PC-9 (cell line): ENCODE measurements around the gene SLC26A3. TPM values are rescaled to one million over a fixed set of nuclear protein-coding genes. Genes with fewer than 3 reads are reported as not detected.
A peak's percentile ranks its signal among the peaks of the same experiment; 100 is the strongest.

Source experiments
- BruUV-seq: library from RNA; stranded (reverse); fragments of 400-500 nt; replicated peaks from 2 replicates; lab custom pipeline; 2021; lab: Mats Ljungman, UMichigan
- CTCF ChIA-PET: fragments of 300-600 bp; sonication (Branson Sonifier 250); formaldehyde crosslinking; loops from one replicate; lab custom pipeline; 2022; ENCODE audit warnings: antibody characterized with exemption; lab: Charles Lee
- POLR2A ChIA-PET: fragments of 300-600 bp; sonication (Branson Sonifier 250); formaldehyde crosslinking; loops from one replicate; lab custom pipeline; 2022; ENCODE audit warnings: antibody characterized with exemption; ENCODE audit not compliant: unreplicated experiment; lab: Charles Lee
- DNase-seq, 2 experiments: peaks; one replicate each; pipeline versions ENCODE4 v3.0.0 to v3.0.0-alpha.2; 2015 to 2022; ENCODE audit warnings: mixed read lengths in 1 of 2
- H2AFZ ChIP-seq: fragments of 200-600 bp; sonication (generic); 2 replicates; pipeline ENCODE4 v1.8.1; 2017; ENCODE audit warnings: antibody characterized with exemption
- H3F3A ChIP-seq: fragments of 200-600 bp; sonication (generic); 2 replicates; pipeline ENCODE4 v1.8.1; 2017; ENCODE audit warnings: antibody characterized with exemption, mild to moderate bottlenecking, low read depth; ENCODE audit not compliant: insufficient read depth
- H3K27ac ChIP-seq: fragments of 200-600 bp; sonication (generic); 2 replicates; pipeline ENCODE4 v1.6.1; 2016; ENCODE audit warnings: mixed run types
- H3K27me3 ChIP-seq: fragments of 200-600 bp; sonication (generic); 2 replicates; pipeline ENCODE4 v1.6.1; 2016; ENCODE audit warnings: low read depth, mixed run types; ENCODE audit not compliant: insufficient read depth
- H3K36me3 ChIP-seq: fragments of 200-600 bp; sonication (generic); 2 replicates; pipeline ENCODE4 v1.6.1; 2016; ENCODE audit warnings: low read depth, mixed run types
- H3K4me1 ChIP-seq: fragments of 200-600 bp; sonication (generic); replicated peaks from 2 replicates; pipeline ENCODE4 v1.6.1; 2016; ENCODE audit warnings: mixed run types; ENCODE audit not compliant: insufficient read depth
- H3K4me2 ChIP-seq: fragments of 200-600 bp; sonication (generic); 2 replicates; pipeline ENCODE4 v1.6.1; 2017; ENCODE audit warnings: mixed run types
- H3K4me3 ChIP-seq: fragments of 200-600 bp; sonication (generic); 2 replicates; pipeline ENCODE4 v1.6.1; 2016; ENCODE audit warnings: mixed run types
- H3K79me2 ChIP-seq: fragments of 200-600 bp; sonication (generic); 2 replicates; pipeline ENCODE4 v1.6.1; 2017; ENCODE audit warnings: low read depth, mixed run types
- H3K9me2 ChIP-seq: fragments of 200-600 bp; sonication (generic); 2 replicates; pipeline ENCODE4 v1.8.1; 2017; ENCODE audit warnings: mild to moderate bottlenecking; ENCODE audit not compliant: insufficient read depth
- H3K9me3 ChIP-seq: fragments of 200-600 bp; sonication (generic); 2 replicates; pipeline ENCODE4 v1.8.1; 2016; ENCODE audit warnings: low read depth; ENCODE audit not compliant: insufficient read depth
- H4K20me1 ChIP-seq: fragments of 200-600 bp; sonication (generic); 2 replicates; pipeline ENCODE4 v1.8.1; 2017; ENCODE audit not compliant: insufficient read depth
- CTCF ChIP-seq: fragments of 200-600 bp; sonication (generic); conservative IDR thresholded peaks from 2 replicates; pipeline ENCODE4 v1.6.1; 2017; ENCODE audit warnings: mixed run types, antibody characterized with exemption, mild to moderate bottlenecking, moderate library complexity
- EZH2 ChIP-seq: fragments of 200-600 bp; sonication (generic); IDR thresholded peaks from 2 replicates; pipeline ENCODE4 v1.8.0; 2017; ENCODE audit warnings: antibody characterized with exemption, low read depth
- intact Hi-C: fragments of 100-400 bp; cut with micrococcal nuclease; formaldehyde crosslinking; loops from one replicate; pipeline ENCODE4 v1.10.0; 2022; ENCODE audit not compliant: unreplicated experiment
- total RNA-seq: library from RNA; stranded (reverse); gene quantifications from 2 replicates; pipeline ENCODE4 v1.2.3, GENCODE V29; 2021

Gene SLC26A3
- total RNA-seq, 1 experiment from 2014 or later: not detected

DNA sequence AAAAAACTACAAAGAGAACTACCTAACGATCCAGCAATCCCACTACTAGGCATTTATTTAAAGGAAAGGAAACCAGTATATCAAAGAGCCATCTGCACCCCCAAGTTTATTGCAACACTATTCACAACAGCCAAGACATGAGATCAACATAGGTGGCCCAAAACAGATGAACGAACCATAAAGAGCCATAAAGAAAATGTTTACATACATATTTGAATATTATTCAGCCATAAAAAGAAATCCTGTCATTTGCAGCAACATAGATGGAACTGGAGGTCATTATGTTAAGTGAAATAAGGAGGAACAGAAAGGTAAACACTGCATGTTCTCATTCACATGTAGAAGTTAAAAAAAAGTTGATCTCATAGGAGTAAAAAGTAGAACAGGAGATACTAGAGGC lies 15.6 kb upstream of the SLC26A3 start:
- Histone ChIP-seq H4K20me1 (no peaks in the 10 kb centered on the region), H3K27me3 (no peaks in the 10 kb centered on the region), H3K4me2 (no peak overlapping the region), H3K27ac (no peak overlapping the region), H3K4me1 (no peaks in the 10 kb centered on the region), H2AFZ (peak overlapping the region; percentile 42; the same call in 1 of the 2 replicates), H3K79me2 (no peaks in the 10 kb centered on the region), H3K4me3 (no peak overlapping the region), H3K9me2 (no peaks in the 10 kb centered on the region), H3F3A (no peaks in the 10 kb centered on the region), H3K9me3 (no peaks in the 10 kb centered on the region), H3K36me3 (no peaks in the 10 kb centered on the region)
- BruUV-seq: no TSS peak
- CTCF ChIA-PET: no interaction called here
- POLR2A ChIA-PET: interaction anchor here (0.6 kb wide), 1 partner anchor 13 kb away, joined by 3 read pairs; no protein-coding TSS in a partner anchor
- TF ChIP-seq CTCF (no peak), EZH2 (no peak)
- intact Hi-C loops: no loop called here
- no peak for DNase-seq

DNA sequence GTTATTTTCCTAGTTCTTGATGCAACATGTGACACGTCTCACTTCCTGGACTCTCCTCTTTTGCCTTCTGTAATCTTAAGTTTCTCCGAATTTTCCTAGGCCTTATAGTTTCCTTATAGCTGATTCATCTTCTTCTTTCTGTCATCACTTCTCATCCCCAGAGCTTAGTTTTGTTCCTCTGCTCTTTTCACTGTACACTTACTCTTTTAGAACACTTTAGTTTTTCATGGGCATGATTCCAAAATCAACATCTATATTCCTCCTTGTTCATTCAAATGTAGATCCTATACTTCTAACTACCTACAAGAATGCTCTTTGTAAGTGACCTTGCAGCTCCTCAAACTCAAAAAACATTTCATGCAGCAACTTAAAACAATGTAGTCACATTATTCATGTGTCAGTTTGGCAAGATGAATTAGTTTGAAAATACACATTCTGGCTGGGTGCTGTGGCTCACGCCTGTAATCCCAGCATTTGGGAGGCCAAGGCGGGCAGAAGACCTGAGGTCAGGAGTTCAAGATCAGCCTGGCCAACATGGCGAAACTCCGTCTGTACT lies 13.1 kb upstream of the SLC26A3 start:
- ChIA-PET POLR2A (interaction anchor here (0.6 kb wide), 1 partner anchor 909 kb away, joined by 11 read pairs; no protein-coding TSS in a partner anchor), CTCF (no interaction called here)
- H3K36me3 ChIP-seq: no peaks in the 10 kb centered on the region
- intact Hi-C loops: no loop called here
- H3K4me2 ChIP-seq: no peak overlapping the region
- no peak overlapping the region for H3K4me3 ChIP-seq
- H3K27me3 ChIP-seq: no peaks in the 10 kb centered on the region
- H3K9me2 ChIP-seq: no peaks in the 10 kb centered on the region
- no peaks in the 10 kb centered on the region for H3K4me1 ChIP-seq
- TF ChIP-seq EZH2: no peak
- TF ChIP-seq CTCF: no peak
- H2AFZ ChIP-seq: no peak overlapping the region
- DNase-seq: no peak
- no peaks in the 10 kb centered on the region for H3K79me2 ChIP-seq
- H4K20me1 ChIP-seq: no peaks in the 10 kb centered on the region
- H3K9me3 ChIP-seq: no peaks in the 10 kb centered on the region
- no peak overlapping the region for H3K27ac ChIP-seq
- no peaks in the 10 kb centered on the region for H3F3A ChIP-seq
- BruUV-seq: no TSS peak

GRCh38 chr7:107815254-107815882 lies 12.3 kb upstream of the SLC26A3 start:
- no peaks in the 10 kb centered on the region for H3K36me3 ChIP-seq
- H3K4me3 ChIP-seq: no peak overlapping the region
- H3F3A ChIP-seq: no peaks in the 10 kb centered on the region
- no peak overlapping the region for H3K4me2 ChIP-seq
- TF ChIP-seq EZH2 (no peak), CTCF (no peak)
- no peak overlapping the region for H3K27ac ChIP-seq
- ChIA-PET CTCF (no interaction called here), POLR2A (interaction anchor here (0.6 kb wide), 1 partner anchor 908 kb away, joined by 11 read pairs; no protein-coding TSS in a partner anchor)
- no TSS peak for BruUV-seq
- no peaks in the 10 kb centered on the region for H3K9me3 ChIP-seq
- no peaks in the 10 kb centered on the region for H3K4me1 ChIP-seq
- no peak for DNase-seq
- H4K20me1 ChIP-seq: no peaks in the 10 kb centered on the region
- intact Hi-C loops: no loop called here
- H3K9me2 ChIP-seq: no peaks in the 10 kb centered on the region
- no peaks in the 10 kb centered on the region for H3K27me3 ChIP-seq
- H2AFZ ChIP-seq: no peak overlapping the region
- H3K79me2 ChIP-seq: no peaks in the 10 kb centered on the region
